Ammon's horn (tissue), 1 donor: Measurements from ENCODE around the gene SCTR.

Experiments
- DNase-seq: peaks from one replicate; pipeline ENCODE4 v3.0.0-alpha.2; 2016; ENCODE audit warnings: low spot score

SCTR gene

DNA sequence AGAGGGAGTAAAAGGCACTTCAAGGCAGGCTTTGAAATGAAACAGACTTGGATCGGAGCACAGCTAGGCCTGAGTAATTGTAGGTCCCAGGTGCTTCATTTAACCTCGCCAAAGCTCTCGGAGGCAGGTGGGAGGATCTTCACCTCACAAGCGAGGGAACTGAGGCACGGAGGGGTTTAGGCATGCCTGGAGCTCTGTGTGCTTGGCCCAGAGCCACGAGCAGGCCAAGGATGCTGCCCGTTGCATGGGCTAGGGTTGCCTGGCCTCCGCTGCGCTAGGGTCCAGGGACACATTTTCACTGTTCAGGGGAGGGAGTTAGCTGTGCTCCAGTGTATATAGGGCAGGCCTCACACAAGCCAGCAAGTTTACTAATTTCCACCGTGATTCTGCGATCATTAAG lies 81.4 kb downstream of the SCTR start:
- no peak for DNase-seq

DNA sequence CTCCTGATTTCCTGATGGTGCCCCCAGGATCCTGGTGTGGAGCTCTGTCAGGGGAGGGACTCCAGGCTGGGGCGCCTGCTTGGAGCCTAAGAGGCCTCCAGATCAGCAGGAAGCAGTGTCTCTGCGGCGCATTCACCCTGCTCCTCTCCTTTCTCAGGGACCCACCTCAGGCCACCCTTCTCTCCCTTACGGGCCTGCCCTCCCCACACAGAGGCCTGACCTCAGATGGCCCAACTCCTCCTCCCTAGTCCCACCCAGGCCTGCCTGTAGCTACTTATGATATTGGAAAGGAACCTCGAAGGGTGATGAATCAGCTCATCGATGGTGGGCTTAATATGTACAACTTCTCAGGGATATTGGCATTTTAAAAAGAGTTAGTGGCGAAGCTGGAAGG lies 82.1 kb downstream of the SCTR start:
- DNase-seq = no peak

DNA sequence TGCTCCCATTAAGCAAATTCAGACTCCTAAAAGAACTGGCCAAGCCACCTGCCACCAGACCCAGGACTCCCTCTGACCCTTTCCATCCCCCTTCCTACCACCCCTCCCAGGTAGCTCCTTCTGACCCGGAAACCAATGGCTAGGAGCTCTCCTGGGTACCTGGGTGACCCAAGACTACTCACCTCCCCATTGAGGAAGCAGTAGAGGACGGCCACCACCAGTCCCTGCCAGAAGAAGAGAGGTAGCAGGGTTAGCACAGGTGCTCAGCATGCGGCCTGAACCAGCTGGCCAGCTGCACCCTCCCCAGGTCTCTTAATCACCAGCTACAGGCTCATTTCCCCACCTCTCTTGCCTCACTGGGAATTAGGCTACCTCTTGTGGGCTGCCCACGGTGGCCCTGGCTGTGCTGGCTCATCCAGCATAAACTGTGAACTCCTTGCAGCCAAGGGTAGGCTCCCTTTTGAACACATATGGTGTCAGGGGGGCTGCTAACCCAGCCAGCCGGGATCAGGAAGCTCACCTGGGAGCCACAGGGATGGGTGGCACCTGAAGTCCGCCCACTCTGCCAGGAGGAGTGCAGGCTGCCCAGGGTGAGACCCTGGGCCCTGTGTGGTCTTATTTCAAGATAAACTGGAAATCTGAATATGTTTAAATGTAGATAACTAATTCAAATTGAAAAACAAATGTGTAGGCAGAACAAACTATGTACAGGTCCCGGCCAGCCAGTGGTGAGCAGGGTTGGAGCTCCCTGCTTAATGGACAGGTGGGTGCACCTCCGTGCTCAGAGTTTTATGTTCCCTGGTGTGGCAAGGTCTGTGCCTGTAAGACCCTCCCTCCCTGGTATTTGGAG lies 82.7 kb downstream of the SCTR start:
- DNase-seq = no peak

DNA sequence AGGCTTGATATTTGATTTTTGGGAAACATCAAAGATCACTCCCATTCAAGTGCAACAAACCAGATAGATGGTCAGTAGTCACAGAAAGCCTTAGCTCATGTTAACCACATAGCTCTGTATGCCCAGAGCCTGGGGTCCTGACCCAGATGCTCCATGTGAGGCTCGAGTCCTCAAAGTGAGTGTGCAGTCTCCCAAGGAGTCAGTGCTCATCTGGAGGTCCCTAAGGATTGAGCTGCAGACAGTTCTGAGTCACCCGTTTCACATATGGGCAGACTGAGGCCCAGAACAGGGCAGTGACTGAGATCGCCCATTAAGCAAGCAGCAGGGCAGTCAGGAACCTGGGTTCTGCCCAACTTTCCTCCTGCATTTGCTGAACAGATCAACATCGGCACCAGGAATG lies 83.4 kb downstream of the SCTR start:
- no peak for DNase-seq

DNA sequence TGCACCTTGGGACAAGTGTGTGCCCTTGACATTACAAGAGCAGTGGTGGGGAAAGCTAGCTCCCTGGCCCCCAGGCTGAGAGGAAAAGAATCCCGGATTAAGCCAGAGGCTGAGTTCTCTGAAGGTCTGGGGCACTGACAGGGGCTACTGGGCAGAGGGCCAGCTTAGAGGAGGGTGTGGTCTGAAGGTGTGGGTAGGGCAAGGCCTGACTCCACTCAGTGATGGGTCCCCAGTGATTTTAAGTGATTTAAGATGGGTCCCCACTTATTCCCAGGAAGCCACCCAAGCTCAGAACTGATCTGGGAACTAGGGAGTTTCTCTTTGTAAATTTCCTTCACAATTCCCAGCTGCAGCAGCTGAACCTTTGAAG lies 83.8 kb downstream of the SCTR start:
- DNase-seq = no peak

DNA sequence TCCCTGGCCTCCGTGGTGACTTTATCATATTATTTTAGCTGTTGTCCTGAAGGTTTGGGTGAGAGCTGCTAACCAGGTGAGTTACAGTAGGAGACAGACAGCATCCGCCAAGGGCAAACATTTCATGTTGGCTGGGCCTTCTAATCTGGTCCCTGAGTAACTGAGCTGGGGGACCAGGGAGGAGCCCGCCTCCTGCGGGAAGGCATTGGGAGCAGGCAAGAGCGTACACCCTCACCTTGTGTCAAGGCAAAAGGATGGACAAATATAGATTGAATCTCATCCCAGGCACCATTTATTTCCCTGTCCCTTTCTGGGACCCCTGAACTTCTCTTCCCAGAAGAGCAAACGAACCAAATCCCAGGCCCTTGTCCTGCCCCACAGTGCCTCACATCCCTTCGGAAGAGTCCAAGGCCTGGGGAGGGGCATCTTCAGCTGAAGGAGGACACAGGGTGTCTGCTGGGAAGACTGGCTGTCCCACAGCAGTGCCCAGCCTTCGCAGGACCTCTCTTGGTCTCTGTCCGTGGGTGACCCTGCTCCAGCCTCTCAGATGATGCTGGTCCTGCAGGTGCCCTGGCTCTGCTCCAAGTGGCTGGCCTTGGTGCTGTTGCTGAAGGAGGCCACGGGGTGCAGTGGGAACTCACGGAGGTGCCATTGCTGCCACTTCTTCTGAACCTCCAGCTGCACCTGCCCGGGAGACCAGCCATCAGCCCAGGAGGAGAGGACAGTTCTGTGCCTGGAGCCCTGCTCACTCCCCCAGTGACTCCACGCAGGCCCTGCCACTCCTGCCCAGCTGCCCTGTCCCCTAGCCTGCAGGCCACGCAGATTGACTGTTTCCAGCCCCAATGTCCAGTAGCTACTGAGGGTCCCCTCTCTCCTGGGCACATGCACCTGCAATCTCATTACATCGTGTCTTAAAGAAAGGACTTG lies 84.4 kb downstream of the SCTR start:
- DNase-seq = no peak

DNA sequence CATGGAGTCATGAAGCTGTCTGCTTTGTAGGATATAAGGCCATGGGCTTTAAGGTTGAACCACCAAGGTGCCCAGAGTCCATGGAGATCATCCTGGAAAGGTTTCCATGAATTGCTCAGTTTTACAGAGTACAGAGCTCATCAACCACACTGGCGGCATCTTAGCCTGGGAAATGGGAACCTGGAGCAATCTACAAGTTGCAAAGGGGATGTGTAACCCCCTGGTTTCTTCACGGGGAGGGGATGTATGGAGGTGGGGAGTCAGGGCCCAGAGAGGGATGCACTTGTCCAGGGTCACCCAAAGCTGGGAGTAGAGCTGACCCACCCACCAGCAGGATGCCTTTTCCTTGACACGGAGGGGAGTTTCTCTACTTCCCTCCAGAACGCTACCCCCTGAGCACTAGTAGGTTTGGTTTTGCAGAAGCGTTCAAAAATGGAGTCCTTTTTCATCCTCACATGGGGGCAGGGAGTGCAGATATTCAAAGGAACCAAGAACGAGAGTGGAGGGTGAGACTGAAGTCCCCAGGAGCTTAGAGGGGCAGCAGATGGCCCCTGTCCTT lies 85.5 kb downstream of the SCTR start:
- no peak for DNase-seq

DNA sequence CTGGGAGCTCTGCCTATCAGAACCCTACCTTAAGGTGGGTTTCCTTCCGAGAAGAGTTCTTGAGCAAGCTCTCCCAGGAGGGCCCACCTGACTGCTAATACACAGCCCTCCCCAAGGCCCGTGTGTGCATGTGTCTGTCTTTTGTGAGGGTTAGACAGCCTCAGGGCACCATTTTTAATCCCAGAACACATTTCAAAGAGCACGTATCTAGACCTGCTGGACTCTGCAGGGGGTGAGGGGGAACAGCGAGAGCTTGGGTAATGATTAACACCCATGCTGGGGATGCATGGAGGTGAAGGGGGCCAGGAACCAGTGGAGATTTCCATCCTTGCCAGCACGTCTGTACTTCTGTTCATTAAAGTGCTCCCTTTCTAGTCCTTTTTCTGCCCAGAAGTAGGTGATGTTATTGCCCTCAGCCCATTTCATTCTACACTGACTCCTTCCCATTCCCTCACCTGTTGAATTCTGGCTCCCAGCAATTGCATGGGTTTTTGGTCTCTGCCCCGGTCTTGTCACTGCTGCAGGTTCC lies 86.1 kb downstream of the SCTR start:
- no peak for DNase-seq

DNA sequence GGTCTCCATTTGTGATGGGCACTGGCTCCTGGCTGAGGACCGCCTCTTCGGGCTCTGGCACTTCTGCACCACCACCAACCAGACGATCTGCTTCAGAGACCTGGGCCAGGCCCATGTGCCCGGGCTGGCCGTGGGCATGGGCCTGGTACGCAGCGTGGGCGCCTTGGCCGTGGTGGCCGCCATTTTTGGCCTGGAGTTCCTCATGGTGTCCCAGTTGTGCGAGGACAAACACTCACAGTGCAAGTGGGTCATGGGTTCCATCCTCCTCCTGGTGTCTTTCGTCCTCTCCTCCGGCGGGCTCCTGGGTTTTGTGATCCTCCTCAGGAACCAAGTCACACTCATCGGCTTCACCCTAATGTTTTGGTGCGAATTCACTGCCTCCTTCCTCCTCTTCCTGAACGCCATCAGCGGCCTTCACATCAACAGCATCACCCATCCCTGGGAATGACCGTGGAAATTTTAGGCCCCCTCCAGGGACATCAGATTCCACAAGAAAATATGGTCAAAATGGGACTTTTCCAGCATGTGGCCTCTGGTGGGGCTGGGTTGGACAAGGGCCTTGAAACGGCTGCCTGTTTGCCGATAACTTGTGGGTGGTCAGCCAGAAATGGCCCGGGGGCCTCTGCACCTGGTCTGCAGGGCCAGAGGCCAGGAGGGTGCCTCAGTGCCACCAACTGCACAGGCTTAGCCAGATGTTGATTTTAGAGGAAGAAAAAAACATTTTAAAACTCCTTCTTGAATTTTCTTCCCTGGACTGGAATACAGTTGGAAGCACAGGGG lies 87.1 kb downstream of the SCTR start:
- no peak for DNase-seq

DNA sequence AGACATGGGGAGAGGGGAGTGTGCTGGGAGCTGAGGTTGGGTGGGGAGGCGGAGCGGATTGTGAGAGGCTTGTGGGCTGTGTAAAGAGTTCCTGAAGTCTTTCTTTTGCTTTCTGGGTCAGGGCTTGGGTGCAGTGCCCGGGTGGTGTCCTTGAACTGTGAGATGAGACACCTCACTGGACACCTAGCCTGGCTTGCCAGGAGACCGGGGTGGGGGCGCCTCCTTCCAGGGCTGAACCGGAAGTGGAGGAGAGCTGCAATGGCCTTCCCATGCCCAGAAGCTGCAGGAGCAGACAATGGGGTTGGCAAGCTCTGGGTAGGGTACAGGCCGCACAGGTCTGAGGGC lies 88.4 kb downstream of the SCTR start:
- DNase-seq = no peak

DNA sequence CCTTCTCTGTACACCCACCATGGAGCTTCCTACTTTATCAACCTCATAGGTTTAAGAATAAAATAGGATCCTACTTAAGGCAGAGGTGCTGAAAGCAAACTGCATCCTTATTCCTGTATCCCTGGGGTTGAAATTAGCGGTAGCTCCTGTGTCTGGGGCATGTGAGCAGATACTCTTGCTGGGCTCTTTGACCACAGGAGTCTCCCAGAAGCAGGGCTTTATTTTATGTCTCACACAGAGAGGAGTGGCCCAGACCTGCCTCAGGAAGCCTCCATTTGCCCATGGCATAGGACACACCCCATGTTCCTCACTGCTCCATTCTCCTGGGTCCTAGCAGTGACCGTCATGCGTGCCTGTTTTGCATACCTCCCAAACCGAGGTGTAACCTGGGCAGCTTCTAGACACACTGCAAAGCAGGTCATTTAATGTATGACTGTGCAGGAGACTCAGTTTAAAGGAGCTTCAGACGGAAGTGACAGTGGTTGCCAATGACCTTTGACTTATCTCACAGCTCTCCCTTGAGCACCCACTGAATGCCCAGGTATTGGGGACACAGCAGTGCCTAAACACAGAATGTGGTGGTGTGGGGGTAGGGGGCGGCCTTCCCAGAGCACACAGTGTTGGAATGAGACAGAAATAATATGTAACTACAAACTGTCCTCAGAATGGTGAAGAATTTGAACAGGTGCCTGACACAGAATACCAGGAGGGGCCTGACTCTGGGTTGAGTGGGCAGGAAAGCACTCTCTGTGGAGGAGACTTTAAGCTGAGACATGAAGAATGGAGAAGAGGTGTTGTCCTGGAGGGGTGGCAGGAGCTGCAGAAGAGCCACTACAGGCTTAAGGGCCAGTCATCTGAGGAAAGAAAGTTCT lies 89.0 kb downstream of the SCTR start:
- DNase-seq = no peak

DNA sequence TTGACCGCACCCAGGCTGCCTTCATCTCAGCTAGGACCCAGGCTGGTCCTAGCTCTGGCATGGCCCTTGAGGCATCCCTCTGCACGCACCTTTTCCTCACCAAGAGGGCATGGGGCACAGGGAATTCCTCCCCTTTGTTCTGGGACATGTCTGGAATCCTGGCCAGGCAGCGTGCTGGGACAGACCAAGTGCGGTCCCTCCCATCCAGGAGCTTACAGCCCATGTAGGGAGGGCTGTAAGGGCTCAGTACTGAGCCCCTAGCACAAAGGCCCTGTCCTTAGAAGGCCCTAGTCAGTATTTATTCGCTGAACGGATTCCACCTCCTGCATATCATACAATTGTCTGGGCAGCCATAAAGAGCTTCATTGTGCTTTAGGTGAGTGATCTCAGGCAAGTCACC lies 89.6 kb downstream of the SCTR start:
- no peak for DNase-seq

DNA sequence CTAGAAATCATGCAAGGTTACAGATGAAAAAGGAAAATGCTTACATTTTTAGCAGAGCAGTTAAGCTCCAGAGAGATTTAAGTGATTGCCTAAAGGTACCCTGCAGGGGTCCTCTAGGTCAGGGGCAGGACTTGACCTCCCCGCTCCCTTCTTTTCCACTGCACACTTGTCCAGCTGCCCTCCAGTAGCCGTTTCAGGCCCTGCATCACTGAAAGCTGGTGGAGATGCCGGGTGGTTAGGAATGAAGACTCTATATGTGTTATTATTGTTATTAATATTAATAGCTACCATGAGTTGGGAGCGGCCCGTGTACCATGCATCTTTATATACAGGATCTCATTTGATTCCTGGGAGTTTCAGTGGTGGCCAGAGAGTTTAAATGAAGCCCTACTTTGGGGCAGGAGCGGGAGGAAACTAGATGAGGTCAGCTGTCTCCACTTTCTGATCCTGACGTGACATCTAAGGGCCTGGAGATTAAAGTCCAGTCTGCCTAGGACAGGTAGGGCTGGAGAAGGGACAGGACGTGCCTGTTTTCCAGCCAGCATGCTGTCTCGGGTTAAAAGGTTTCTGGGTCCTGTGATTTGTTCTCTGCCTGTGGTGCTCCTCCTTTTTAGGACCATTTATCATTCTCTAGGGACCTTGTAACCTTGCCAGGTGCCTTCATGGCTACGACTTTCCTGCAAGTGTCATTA lies 90.5 kb downstream of the SCTR start:
- DNase-seq = no peak

DNA sequence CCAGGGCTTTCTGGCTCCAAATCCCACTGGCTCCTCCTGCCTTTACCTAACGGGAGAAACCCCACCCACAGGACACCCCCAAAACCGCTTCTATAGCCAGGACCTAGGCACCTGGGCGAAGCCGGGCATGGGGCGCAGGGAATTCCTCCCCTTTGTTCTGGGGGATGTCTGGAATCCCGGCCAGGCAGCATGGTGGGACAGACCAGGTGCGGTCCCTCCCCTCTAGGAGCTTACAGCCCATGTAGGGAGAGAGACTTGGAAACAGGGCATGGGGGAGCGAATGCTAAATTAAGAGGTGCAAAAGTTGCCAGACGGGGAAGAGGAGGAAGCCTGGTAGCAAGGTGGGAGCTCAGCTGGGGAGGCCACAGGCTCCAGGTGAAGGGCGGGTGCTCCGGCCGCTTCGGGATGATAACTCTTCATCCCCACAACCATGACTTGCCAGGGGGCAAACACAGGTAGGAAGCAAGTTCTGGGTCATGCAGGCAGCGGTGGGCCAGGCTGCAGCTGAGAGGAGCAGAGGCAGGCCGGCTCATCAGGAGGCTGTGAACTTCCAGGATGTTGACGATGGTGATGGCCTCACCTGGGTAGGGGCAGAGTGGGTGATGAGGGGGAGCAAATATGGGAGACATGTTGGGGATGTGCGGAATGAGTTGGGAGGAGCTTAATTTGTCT lies 91.3 kb downstream of the SCTR start:
- DNase-seq = no peak

DNA sequence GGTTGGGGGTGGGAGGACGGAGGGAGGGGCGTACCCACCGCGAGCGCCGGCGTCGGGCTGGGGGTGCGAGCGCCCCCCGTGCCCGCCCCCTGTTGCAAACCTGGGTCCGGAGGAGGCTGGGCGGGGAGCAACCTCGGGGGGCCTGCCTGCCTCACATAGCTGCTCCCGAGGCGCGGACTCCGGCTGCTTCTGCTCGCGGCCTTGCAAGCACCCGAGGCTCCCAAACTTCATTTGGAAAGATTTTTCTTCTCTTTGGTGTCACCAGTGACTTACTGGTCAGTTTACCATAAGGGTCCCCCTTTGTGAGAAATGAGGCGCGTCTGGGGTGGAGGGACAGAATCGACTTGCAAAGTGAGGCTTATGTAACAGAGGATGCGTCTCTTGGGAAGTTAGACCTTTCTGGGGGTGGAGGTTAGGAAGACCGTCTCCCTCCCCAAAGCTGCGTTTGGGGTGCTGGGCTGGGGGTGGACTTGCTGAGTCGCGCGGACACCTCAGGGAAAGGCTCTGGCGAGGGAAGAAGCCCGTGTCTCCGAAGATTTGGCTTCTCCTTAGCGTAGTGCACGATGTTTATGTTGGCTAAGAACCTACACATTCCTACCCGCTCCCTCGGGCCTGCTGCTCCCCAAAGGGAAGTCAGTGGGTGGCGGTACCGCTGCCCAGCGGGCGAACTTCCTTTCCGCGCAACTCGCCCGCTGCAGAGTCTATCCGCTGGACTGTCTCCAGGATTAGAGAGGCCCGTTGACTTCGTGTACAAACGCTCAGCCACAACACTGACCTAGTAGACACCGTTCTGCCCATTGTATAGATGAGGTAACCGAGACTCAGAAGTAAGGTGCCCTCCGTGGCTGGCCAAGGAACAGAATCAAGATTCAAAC lies 92.1 kb downstream of the SCTR start:
- DNase-seq = peak; percentile 47

DNA sequence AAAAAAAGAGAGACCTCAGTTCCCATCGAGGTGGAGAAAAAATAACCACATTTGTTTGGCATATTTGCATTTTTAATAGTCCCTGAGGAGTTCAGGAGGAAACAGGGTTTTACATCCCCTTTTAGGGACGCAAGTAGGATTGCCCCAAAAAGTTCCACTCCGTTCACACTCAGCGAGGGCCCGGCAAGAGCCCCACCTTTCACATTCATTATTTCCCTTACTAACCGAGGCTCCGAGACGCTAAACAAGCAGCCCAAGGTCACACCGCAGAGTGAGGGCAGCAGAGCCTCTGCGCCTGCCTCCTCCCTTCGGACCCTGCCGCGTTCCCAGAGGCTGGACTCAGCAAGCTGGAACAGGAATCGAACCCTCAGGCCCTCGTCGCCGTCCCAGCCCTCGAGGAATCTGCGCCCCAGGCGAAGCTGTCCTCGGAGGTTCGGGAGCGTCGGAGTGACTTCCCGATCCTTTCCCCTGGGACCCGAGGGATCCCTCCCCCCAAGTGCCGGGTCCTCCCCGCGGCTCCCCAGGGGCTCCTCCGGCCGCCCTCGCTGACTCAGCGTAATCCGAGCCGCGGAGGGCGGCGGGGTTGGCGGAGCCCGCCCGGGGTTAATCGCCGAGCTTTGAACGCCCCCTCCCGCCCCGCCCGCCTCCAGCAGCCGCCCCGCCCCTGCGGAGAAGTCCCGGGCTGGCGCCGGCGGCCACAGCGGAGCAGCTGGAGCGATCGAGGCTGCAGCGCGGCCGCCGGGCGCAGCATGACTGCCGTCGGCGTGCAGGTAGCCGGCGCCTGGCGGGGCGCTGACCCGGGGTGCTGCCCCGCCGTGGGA lies 92.9 kb downstream of the SCTR start, which contains the start of gene TMEM37:
Gene TMEM37 (plus strand): TSS at position 700 of the 821 bp plus-strand sequence. CDS start 50 bp downstream, at position 750.
- no peak for DNase-seq

DNA sequence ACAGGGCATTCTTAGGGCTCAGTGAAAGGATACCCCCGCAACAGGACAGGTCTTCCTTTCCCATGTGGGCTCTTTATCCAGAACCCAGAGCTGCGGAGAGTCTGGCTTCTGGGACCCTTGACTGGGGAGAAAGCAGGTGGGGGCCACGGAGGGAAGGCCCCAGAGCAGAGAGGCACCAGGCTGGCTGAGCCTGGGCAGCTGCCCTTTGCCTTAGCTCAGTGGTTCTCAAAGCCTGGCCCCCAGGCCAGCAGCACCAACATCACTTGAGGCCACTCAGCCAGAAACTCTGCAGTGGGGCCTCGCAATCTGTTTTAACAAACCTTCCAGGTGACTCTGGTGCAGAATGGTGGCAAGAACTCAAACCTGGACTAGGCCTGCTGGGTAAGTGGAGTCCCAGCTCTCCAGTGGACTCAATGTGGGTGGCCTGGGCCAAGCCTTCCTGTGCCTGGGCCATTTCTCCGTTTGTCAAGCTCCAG lies 94.2 kb downstream of the SCTR start:
- no peak for DNase-seq
